K562 (cell line): Measurements from ENCODE around the gene GRIA1. TPM values are rescaled to one million over a fixed set of nuclear protein-coding genes. Genes with fewer than 3 reads are reported as not detected.

Experiments used
- ATAC-seq: fragments of 200-7000 bp; cut with Tn5 transposase; 3 replicates; pipeline ENCODE4 v1.9.1; 2020; ENCODE audit warnings: moderate library complexity
- BruUV-seq: library from RNA; stranded (reverse); fragments of 400-500 nt; replicated peaks from 2 replicates; lab custom pipeline; 2021; lab: Mats Ljungman, UMichigan
- CTCF ChIA-PET: fragments of 300-600 bp; formaldehyde crosslinking; extraction: SDS; loops from one replicate; lab custom pipeline; 2021; ENCODE audit warnings: low intra/inter-chr PET ratio; lab: Yijun Ruan, JAX
- POLR2A ChIA-PET: fragments of 300-600, 350-650 bp; sonication (Branson Sonifier 250); formaldehyde crosslinking; extraction: SDS; loops from one replicate; lab custom pipeline; 2021; ENCODE audit warnings: antibody characterized with exemption, inconsistent platforms; lab: Yijun Ruan, JAX
- DNase-seq, 4 experiments: peaks; one replicate each; pipeline versions ENCODE4 v3.0.0 to v3.0.0-alpha.2; 2011 to 2018; ENCODE audit warnings: low spot score in 3 of 4, mixed read lengths in 3 of 4; ENCODE audit errors: extremely low read depth in 1 of 4
- FAIRE-seq: peaks from 2 replicates; lab custom pipeline; 2011; peaks lifted over from hg19 to GRCh38; lab: Jason Lieb, UNC
- H2AFZ ChIP-seq: 2 replicates; pipeline ENCODE4 v1.6.0; 2011; ENCODE audit warnings: low read depth, low read length, control low read depth, inconsistent platforms
- H3K27ac ChIP-seq: fragments of 200-600 bp; 3 replicates; pipeline ENCODE4 v1.8.0; 2011; ENCODE audit warnings: low read depth, mild to moderate bottlenecking, control low read depth, inconsistent platforms, low read length, moderate library complexity, mixed read lengths; ENCODE audit errors: extremely low read depth
- H3K27me3 ChIP-seq, 2 experiments: fragments of 300-600 bp in 1 of 2; 2 replicates in 1 of 2; 3 replicates in 1 of 2; pipeline versions ENCODE4 v1.6.0 to v1.8.0; 2011; ENCODE audit warnings: inconsistent platforms in 2 of 2, low read length in 2 of 2, mild to moderate bottlenecking in 1 of 2, mixed read lengths in 1 of 2, moderate library complexity in 1 of 2; ENCODE audit not compliant: control insufficient read depth in 2 of 2, insufficient read depth in 2 of 2
- H3K36me3 ChIP-seq: fragments of 300-600 bp; 3 replicates; pipeline ENCODE4 v1.8.0; 2011; ENCODE audit warnings: mild to moderate bottlenecking, low read length, inconsistent platforms; ENCODE audit not compliant: control insufficient read depth, insufficient read depth
- H3K4me1 ChIP-seq, 2 experiments: fragments of 200-600 bp in 1 of 2; replicated peaks in 1 of 2; 2 replicates in 1 of 2; 3 replicates in 1 of 2; pipeline versions ENCODE4 v1.5.1 to v1.8.0; 2011; ENCODE audit warnings: inconsistent platforms in 2 of 2, low read length in 2 of 2, mild to moderate bottlenecking in 1 of 2, mixed read lengths in 1 of 2, moderate library complexity in 1 of 2; ENCODE audit not compliant: control insufficient read depth in 2 of 2, insufficient read depth in 2 of 2
- H3K4me2 ChIP-seq: 2 replicates; pipeline ENCODE4 v1.6.1; 2011; ENCODE audit warnings: low read length, control low read depth, inconsistent platforms, mixed read lengths; ENCODE audit not compliant: insufficient read depth
- H3K4me3 ChIP-seq: fragments of 200-600 bp; sonication (generic), shearing (Covaris generic); 2 replicates; pipeline ENCODE4 v1.5.1; 2016; ENCODE audit warnings: control low read depth, inconsistent platforms
- H3K79me2 ChIP-seq: fragments of 200-600 bp; 3 replicates; pipeline ENCODE4 v1.8.0; 2011; ENCODE audit warnings: low read length, inconsistent platforms; ENCODE audit not compliant: control insufficient read depth, insufficient read depth
- H3K9ac ChIP-seq, 2 experiments: 2 replicates each; pipeline versions ENCODE4 v1.6.0 to v1.6.1; 2011; ENCODE audit warnings: low read depth in 2 of 2, low read length in 2 of 2, control low read depth in 1 of 2, inconsistent platforms in 1 of 2, mild to moderate bottlenecking in 1 of 2, mixed read lengths in 1 of 2; ENCODE audit not compliant: insufficient read depth in 1 of 2
- H3K9me1 ChIP-seq: one replicate; pipeline ENCODE4 v1.6.0; 2011; ENCODE audit warnings: inconsistent platforms, mild to moderate bottlenecking, low read length, moderate library complexity; ENCODE audit not compliant: control insufficient read depth, insufficient read depth
- H3K9me3 ChIP-seq: replicated peaks from 2 replicates; pipeline ENCODE4 v1.5.1; 2011; ENCODE audit warnings: low read depth, low read length, inconsistent platforms; ENCODE audit not compliant: control insufficient read depth, insufficient read depth
- H4K20me1 ChIP-seq: replicated peaks from 2 replicates; pipeline ENCODE4 v1.6.1; 2011; ENCODE audit warnings: low read length, inconsistent platforms, mixed read lengths; ENCODE audit not compliant: control insufficient read depth, insufficient read depth
- BCOR ChIP-seq: fragments of 450-650 bp; IDR thresholded peaks from 2 replicates; pipeline ENCODE4 v1.6.1; 2016
- E2F5 ChIP-seq: sonication (generic); formaldehyde crosslinking; IDR thresholded peaks from 2 replicates; pipeline ENCODE4 v1.8.0; 2022; ENCODE audit warnings: mild to moderate bottlenecking, missing genetic modification reagents
- E2F6 ChIP-seq, 2 experiments: IDR thresholded peaks; 2 replicates each; pipeline ENCODE4 v1.6.1; 2011; ENCODE audit warnings: borderline replicate concordance in 1 of 2, control low read depth in 1 of 2, low read depth in 1 of 2, low read length in 1 of 2, mild to moderate bottlenecking in 1 of 2, mixed read lengths in 1 of 2, moderate library complexity in 1 of 2; ENCODE audit not compliant: insufficient read depth in 1 of 2, insufficient read length in 1 of 2, poor library complexity in 1 of 2, severe bottlenecking in 1 of 2; ENCODE audit errors: extremely low read depth in 1 of 2
- ETS2 ChIP-seq: IDR thresholded peaks from 2 replicates; pipeline ENCODE4 v1.6.1; 2016; ENCODE audit warnings: borderline replicate concordance, missing genetic modification characterization, mild to moderate bottlenecking, moderate library complexity, missing compliant biosample characterization; ENCODE audit not compliant: poor library complexity, severe bottlenecking
- EWSR1 ChIP-seq: fragments of 450-650 bp; IDR thresholded peaks from 2 replicates; pipeline ENCODE4 v1.6.1; 2018; ENCODE audit warnings: borderline replicate concordance, mild to moderate bottlenecking, low read depth, moderate library complexity; ENCODE audit not compliant: partially characterized antibody
- IRF9 ChIP-seq: fragments of 450-650 bp; IDR thresholded peaks from 2 replicates; pipeline ENCODE4 v1.6.1; 2016; ENCODE audit warnings: missing biosample characterization, missing genetic modification characterization
- JUN ChIP-seq, 2 experiments: sonication (generic) in 1 of 2; formaldehyde crosslinking in 1 of 2; IDR thresholded peaks; 2 replicates each; pipeline versions ENCODE4 v1.6.1 to v1.8.0; 2012 to 2022; ENCODE audit warnings: borderline replicate concordance in 2 of 2, mild to moderate bottlenecking in 2 of 2, improper control_type of control experiment in 1 of 2, low read depth in 1 of 2, low read length in 1 of 2, missing genetic modification reagents in 1 of 2
- PBX2 ChIP-seq, 2 experiments: IDR thresholded peaks in 1 of 2; conservative IDR thresholded peaks in 1 of 2; 2 replicates each; pipeline ENCODE4 v1.6.1; 2016; ENCODE audit warnings: low read depth in 2 of 2, mild to moderate bottlenecking in 1 of 2, missing compliant biosample characterization in 1 of 2, missing genetic modification characterization in 1 of 2, moderate library complexity in 1 of 2
- POLR2AphosphoS2 ChIP-seq: IDR thresholded peaks from 2 replicates; pipeline ENCODE4 v1.6.1; 2012; ENCODE audit warnings: low read length, improper control_type of control experiment
- SNIP1 ChIP-seq: fragments of 450-650 bp; IDR thresholded peaks from 2 replicates; pipeline ENCODE4 v1.7.1; 2017; ENCODE audit warnings: low read depth, mild to moderate bottlenecking
- SPI1 ChIP-seq: IDR thresholded peaks from 2 replicates; pipeline ENCODE4 v1.6.1; 2011; ENCODE audit warnings: low read depth, low read length, control low read depth, borderline replicate concordance
- ZFP30 ChIP-seq: fragments of 250-450 bp; sonication (Bioruptor Pico); IDR thresholded peaks from 2 replicates; pipeline ENCODE4 v1.8.0; 2022; ENCODE audit warnings: moderate library complexity, mild to moderate bottlenecking, inconsistent platforms, borderline replicate concordance
- ZNF695 ChIP-seq: fragments of 450-650 bp; formaldehyde crosslinking; IDR thresholded peaks from 2 replicates; pipeline ENCODE4 v1.4.0; 2020; ENCODE audit warnings: mild to moderate bottlenecking, moderate library complexity
- WGBS: fragments of 100-300 bp; shearing (Covaris generic); methylation state at CpG from one replicate; pipeline ENCODE4 v1.1.6; 2016; ENCODE audit warnings: low coverage, mixed read lengths; ENCODE audit not compliant: insufficient coverage; ENCODE audit errors: missing lambda C conversion rate; 5-methylcytosine and 5-hydroxymethylcytosine counted together
- in situ Hi-C: fragments of 300-500 bp; cut with MboI; formaldehyde crosslinking; loops from 4 replicates; pipeline ENCODE4 v1.15.0; 2018; ENCODE audit warnings: inconsistent platforms, mixed read lengths
- intact Hi-C: fragments of 100-400 bp; cut with micrococcal nuclease; formaldehyde crosslinking; loops from 2 replicates; pipeline ENCODE4 v1.14.2; 2022
- polyA plus RNA-seq, 8 experiments: library from polyadenylated mRNA; depleted of rRNA in 4 of 8; stranded (reverse) in 5 of 8; unstranded in 3 of 8; fragments of >200 nt; fragmentation: Nextera tagmentation in 2 of 8; fragmentation: Illumina TruSeq in 1 of 8; extraction: Ambion mirVana in 2 of 8; extraction: Trizol in 1 of 8; gene quantifications; 2 replicates each; pipeline versions ENCODE4 v1.2.1 to v1.2.3, GENCODE V29; 2011 to 2014; ENCODE audit warnings: inconsistent platforms in 1 of 8, missing spikeins in 1 of 8
- total RNA-seq, 7 experiments: library from RNA; depleted of rRNA in 6 of 7; stranded (reverse); fragments of >200 nt in 6 of 7; fragmentation: Illumina TruSeq in 2 of 7; extraction: Trizol in 2 of 7; gene quantifications; 2 replicates each; pipeline versions ENCODE4 v1.2.1 to v1.2.3, GENCODE V29; 2011 to 2021; ENCODE audit warnings: low replicate concordance in 1 of 7

Gene GRIA1
- total and polyA plus RNA-seq, 9 of the 15 experiments (the other 6 are each of a cell fraction or from before 2014, with no cell fraction given), result not detected

GRCh38 chr5:153605386-153605785 is 114.9 kb downstream of the GRIA1 start:
- DNase-seq (no peak), FAIRE-seq (no peak), ATAC-seq (no peak)
- ChIA-PET CTCF (no interaction called here), POLR2A (interaction anchor here (0.6 kb wide), 1 partner anchor 359 kb away, joined by 3 read pairs; no protein-coding TSS in a partner anchor)
- no peaks in the 10 kb centered on the region for H3K79me2 ChIP-seq
- H3K9me1 ChIP-seq, result no peaks in the 10 kb centered on the region
- H4K20me1 ChIP-seq, result no peaks in the 10 kb centered on the region
- no peak overlapping the region for H3K4me2 ChIP-seq
- no TSS peak for BruUV-seq
- H3K9me3 ChIP-seq, result no peaks in the 10 kb centered on the region
- WGBS, result 0% methylated on average over 1 of the region's 1 CpG
- no peak overlapping the region for H3K27ac ChIP-seq
- no peak overlapping the region for H3K4me3 ChIP-seq
- no peak overlapping the region for H2AFZ ChIP-seq
- no peaks in the 10 kb centered on the region for H3K36me3 ChIP-seq
- no peaks in the 10 kb centered on the region for H3K27me3 ChIP-seq
- in situ Hi-C loops, result no loop called here
- no peaks in the 10 kb centered on the region for H3K4me1 ChIP-seq
- no peak overlapping the region for H3K9ac ChIP-seq
- intact Hi-C loops, result no loop called here
- TF ChIP-seq E2F5 (no peak), SNIP1 (no peak), POLR2AphosphoS2 (no peak), E2F6 (IDR thresholded peaks at IDR 0.05; ENCODE audit: borderline replicate concordance in 1 of 2, extremely low read depth in 1 of 2, insufficient read depth in 1 of 2, insufficient read length in 1 of 2, low read depth in 1 of 2, low read length in 1 of 2, poor library complexity in 1 of 2, severe bottlenecking in 1 of 2) (no peak), EWSR1 (no peak), IRF9 (tag) (no peak), ZFP30 (CRISPR knock-in tag) (no peak), ZNF695 (CRISPR knock-in tag) (no peak), BCOR (no peak), JUN (IDR thresholded peaks at IDR 0.05; ENCODE audit: borderline replicate concordance, low read depth, low read length) (no peak), JUN (CRISPR knock-in tag; IDR thresholded peaks at IDR 0.05; ENCODE audit: borderline replicate concordance) (no peak), PBX2 (CRISPR knock-in tag; IDR thresholded peaks at IDR 0.05; ENCODE audit: low read depth) (no peak), PBX2 (tag; conservative IDR thresholded peaks at IDR 0.05; ENCODE audit: low read depth) (no peak), SPI1 (no peak), ETS2 (tag) (no peak)
